Activated naive CD8-positive, alpha-beta T cell (primary cell): ENCODE results near the gene CMSS1.

Experiments
- H3K27ac Mint-ChIP-seq: one replicate; pipeline ENCODE4 v1.8.0; 2021; ENCODE audit warnings: mixed read lengths
- H3K27me3 Mint-ChIP-seq: one replicate; pipeline ENCODE4 v1.8.0; 2021; ENCODE audit warnings: mixed read lengths
- H3K36me3 Mint-ChIP-seq: one replicate; pipeline ENCODE4 v1.8.0; 2021; ENCODE audit warnings: mixed read lengths
- H3K4me1 Mint-ChIP-seq: one replicate; pipeline ENCODE4 v1.8.0; 2021; ENCODE audit warnings: low read depth, mixed read lengths
- H3K4me3 Mint-ChIP-seq: one replicate; pipeline ENCODE4 v1.8.0; 2021; ENCODE audit warnings: mild to moderate bottlenecking, mixed read lengths
- H3K9me3 Mint-ChIP-seq: one replicate; pipeline ENCODE4 v1.8.0; 2021; ENCODE audit warnings: low read depth, mixed read lengths

Gene CMSS1

DNA sequence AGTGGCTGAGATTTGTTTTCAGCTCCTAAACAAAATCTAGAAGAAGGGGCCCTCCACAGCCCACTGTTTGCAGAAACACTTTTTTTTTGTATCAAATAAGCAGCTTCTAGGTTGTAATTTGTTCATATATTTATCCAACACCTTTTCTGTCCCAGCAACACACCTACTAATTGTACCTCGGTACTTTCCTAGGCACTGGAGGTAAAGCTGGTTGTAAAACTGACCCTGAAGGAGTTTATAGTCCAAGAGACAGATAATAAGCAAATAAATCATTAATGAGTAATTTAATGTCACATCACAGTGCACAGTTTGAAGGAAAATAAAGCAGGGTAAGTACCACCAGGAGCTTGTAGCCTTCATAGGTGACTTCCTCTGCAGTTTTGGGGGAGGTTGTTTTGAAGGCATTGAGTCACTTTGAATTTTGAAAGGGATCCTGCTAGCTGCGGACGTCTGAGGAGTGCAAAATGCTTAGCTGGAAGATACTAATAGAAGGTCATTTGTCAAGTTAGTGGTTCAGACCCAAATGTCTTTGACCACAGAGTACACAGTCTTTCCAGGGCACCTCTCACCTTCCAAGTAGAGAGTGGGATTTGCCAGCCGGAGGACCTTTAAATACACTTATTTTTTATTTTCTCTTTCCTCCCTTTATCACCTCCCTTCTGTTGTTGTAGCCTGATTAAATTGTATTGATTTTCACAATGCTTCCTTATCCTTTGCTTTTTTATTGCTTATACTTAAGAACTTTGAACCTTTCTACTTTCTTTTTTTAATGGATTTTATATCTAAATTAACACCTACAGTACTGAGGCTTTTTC is 53.8 kb downstream of the CMSS1 start:
- no peak overlapping the region for H3K27ac Mint-ChIP-seq
- no peak overlapping the region for H3K4me3 Mint-ChIP-seq
- H3K27me3 Mint-ChIP-seq = no peaks in the 10 kb centered on the region
- H3K36me3 Mint-ChIP-seq = peaks cover 3% of the 10 kb centered on the region
- peaks cover 45% of the 10 kb centered on the region for H3K4me1 Mint-ChIP-seq
- H3K9me3 Mint-ChIP-seq = no peaks in the 10 kb centered on the region

DNA sequence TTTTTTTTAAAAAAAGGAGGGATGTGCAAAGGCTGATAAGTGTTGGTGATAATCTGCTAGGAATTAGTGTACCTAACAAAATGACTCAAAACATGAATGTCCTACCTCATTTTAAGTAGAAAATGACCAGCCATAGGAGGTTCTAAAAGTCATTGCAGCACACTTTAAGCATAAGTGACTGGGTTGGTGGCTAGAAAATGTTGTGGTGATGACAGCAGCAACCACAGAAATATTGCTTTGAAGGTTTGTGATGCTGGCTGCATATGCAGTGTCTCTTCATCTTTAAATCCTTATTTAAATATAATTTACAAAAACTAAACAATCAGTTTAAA is 55.2 kb downstream of the CMSS1 start:
- Mint-ChIP-seq H3K4me1 (peaks cover 38% of the 10 kb centered on the region), H3K27ac (no peak overlapping the region), H3K9me3 (no peaks in the 10 kb centered on the region), H3K27me3 (no peaks in the 10 kb centered on the region), H3K36me3 (peaks cover 3% of the 10 kb centered on the region), H3K4me3 (no peak overlapping the region)

DNA sequence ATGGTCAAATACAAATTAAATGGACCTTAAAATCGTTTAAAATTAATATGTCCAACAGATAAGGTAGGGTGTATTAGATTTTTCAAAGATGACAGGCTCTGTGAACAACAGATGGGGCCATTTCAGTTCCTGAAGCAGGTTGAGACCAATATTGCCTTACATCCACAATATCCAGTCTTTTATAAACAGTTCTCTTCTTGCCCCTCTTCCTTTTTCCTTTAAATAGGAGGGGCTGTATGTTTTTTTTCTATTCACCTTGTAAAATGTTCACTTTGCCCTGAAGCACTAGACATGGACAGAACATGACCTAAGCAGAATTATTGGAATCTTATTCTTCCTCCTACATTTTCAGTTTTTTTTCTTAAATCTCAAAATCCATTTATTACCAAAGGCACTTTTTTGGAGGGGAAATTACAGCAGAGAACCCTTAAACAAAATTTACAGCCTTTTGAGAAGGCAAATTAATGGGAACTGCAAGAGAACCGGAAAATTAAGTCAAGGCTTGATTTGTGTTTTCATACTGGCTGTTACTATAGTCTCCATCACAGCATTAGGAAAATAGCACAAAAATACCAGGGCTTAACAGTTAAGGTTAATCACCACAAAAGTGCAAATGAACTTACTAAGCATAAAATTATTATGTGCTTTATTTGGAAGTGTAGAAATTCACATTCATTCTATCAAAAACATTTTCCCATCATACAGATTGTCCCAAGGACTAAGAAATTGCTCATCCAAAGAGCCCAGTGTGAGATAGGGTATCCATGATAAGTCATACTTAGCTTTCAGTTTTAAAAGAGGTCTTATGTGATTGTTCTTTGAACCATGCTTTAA is 55.8 kb downstream of the CMSS1 start:
- peaks cover 3% of the 10 kb centered on the region for H3K36me3 Mint-ChIP-seq
- H3K27ac Mint-ChIP-seq = no peak overlapping the region
- no peak overlapping the region for H3K4me3 Mint-ChIP-seq
- no peaks in the 10 kb centered on the region for H3K27me3 Mint-ChIP-seq
- peaks cover 33% of the 10 kb centered on the region for H3K4me1 Mint-ChIP-seq
- no peaks in the 10 kb centered on the region for H3K9me3 Mint-ChIP-seq

DNA sequence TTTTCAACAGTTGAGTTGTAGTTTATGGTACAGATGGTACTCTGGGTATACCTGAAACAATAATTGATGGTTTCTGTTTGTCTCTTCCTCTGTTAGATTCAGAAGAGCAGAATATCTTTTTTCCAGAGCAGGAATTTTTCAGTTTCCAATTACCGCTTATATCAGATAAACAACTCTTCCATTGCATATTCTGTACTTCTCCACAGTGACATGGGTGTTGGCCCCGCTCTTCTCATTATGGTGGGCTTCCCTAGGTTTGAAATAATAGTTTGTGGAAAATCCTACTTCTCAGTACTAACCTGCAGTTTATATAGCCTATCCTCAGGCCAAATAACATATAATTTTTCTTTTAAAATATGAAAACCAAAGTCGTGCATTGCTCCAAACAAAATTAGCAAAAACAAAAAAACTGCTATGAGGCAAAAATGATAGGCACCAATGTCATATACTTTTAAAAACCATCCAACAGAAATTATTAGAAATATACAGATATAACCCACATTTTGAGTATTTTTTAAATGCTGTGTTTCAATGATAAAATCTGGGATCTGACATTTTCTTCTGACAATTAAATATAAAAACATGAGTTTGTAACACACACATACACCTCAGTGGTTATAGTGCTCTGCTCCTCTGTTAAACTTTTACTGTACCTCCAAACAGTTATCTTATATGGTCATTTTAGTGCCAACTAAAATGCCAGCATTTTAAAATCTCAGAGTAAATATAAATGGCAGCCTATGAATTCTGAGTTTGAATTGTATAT is 56.8 kb downstream of the CMSS1 start:
- no peak overlapping the region for H3K27ac Mint-ChIP-seq
- H3K27me3 Mint-ChIP-seq = no peaks in the 10 kb centered on the region
- peaks cover 2% of the 10 kb centered on the region for H3K36me3 Mint-ChIP-seq
- H3K4me1 Mint-ChIP-seq = peaks cover 35% of the 10 kb centered on the region
- no peaks in the 10 kb centered on the region for H3K9me3 Mint-ChIP-seq
- H3K4me3 Mint-ChIP-seq = no peak overlapping the region

DNA sequence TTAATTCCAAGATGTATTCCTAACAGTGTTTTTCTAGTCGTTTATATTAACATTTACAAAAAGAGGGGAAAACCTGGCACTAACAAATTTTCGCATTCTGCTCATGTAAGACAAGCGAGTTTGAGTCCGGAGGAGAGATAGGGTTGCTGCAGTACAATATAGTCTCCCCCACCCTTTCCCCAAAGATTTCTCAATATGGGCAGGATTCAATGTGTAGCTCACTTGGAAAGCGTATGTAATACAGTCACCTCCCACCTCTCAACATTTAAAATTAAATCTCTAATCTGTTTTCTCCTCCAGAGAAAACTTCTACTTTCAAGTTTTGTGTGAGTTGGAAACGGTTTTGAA is 57.9 kb downstream of the CMSS1 start:
- Mint-ChIP-seq H3K27me3 (no peaks in the 10 kb centered on the region), H3K27ac (peak overlapping the region; percentile 28), H3K9me3 (no peaks in the 10 kb centered on the region), H3K4me1 (peaks cover 35% of the 10 kb centered on the region), H3K36me3 (no peaks in the 10 kb centered on the region), H3K4me3 (peak overlapping the region; percentile 81)

DNA sequence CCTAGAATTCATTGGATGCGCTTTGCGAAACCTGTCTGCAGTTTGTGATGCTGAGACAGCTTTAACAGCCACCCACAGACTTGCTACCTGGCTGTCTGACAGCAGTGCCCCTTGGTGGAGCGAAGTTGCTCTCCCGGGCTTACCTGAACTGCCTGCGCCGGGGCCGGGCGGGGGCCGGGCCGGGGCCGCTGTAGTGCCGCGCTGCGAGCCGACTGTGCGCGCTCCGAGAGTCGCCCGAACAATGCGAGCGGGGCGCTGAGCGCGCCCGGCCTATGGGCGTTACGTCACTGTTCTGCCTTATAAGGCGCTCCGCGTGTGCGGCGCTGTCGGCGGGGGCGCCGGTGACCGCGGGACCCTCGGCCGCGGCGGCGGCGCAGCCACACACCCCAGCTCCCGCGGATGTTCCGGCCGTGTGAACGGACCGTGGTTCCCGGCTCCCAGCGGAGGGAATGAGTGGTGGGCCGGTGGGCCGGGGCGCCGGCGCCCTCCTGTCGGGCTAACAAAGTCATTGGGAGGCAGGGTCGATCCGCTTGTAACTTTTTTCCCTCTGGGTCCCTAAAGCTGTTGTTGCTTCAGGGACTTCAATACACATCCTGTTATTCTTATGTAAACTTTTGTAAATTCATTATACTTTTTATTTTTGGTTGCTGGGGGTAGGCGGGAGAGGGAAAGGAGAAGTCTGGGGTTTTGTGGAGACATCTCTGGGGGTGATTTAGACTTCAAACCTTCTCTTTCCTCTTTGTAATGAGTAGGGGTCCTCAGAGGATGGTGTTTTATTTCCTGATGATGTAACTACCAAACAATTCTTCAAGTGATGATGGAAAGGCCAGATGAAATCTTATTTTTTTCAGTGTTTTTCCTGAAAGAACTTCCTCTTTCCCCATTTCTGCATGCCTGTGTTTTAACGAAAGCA is 58.5 kb downstream of the CMSS1 start:
- H3K4me1 Mint-ChIP-seq = peaks cover 35% of the 10 kb centered on the region
- H3K36me3 Mint-ChIP-seq = no peaks in the 10 kb centered on the region
- peak overlapping the region; percentile 81 for H3K4me3 Mint-ChIP-seq
- no peaks in the 10 kb centered on the region for H3K27me3 Mint-ChIP-seq
- peak overlapping the region; percentile 22 for H3K27ac Mint-ChIP-seq
- no peaks in the 10 kb centered on the region for H3K9me3 Mint-ChIP-seq

DNA sequence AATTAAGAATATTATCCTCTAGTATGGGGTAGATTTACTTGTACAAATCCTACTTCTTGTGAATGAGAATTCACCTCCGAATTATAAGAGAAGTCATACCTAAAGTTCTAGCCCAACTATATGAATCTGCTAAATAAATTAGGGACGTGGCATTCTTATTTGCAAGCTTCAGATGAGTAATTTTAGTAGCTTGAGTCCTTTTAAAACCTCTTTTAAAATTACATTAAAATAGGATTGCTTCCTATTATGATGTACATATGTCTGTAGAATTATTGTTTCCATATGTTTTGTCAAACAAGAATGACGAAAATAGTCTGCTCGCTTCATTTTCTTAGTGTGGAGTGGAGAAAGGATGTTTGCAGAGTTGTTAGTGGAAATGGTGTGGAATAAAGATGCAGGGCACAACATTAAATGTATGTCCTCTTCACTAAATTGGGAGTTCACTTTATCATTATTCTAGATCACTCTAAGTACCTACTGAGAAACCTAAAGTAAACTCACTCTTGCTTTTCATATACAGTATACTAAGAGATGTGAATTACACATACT is 59.4 kb downstream of the CMSS1 start:
- no peak overlapping the region for H3K27ac Mint-ChIP-seq
- peak overlapping the region; percentile 73 for H3K4me3 Mint-ChIP-seq
- no peaks in the 10 kb centered on the region for H3K9me3 Mint-ChIP-seq
- H3K4me1 Mint-ChIP-seq = peaks cover 35% of the 10 kb centered on the region
- no peaks in the 10 kb centered on the region for H3K36me3 Mint-ChIP-seq
- H3K27me3 Mint-ChIP-seq = no peaks in the 10 kb centered on the region

DNA sequence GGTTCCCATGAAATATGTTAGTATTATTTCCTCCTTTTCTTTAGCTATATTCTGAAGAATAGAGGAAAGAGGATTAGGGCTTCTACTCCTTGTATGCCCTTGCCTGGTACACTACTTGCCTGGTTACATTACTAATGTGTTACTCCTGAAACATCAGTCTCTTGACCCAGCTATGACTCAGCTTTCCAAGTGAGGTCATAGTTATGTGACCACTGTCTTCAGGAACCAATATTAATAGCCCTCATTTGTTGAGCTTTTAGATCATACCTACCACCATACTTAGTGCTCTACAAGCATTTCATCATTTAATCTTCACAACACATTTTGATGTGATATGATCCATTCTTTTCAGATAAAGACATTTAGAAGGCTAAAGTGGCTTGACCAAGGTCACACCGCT is 60.3 kb downstream of the CMSS1 start:
- Mint-ChIP-seq H3K4me3 (no peak overlapping the region), H3K4me1 (peaks cover 31% of the 10 kb centered on the region), H3K27ac (no peak overlapping the region), H3K27me3 (no peaks in the 10 kb centered on the region), H3K36me3 (no peaks in the 10 kb centered on the region), H3K9me3 (no peaks in the 10 kb centered on the region)

DNA sequence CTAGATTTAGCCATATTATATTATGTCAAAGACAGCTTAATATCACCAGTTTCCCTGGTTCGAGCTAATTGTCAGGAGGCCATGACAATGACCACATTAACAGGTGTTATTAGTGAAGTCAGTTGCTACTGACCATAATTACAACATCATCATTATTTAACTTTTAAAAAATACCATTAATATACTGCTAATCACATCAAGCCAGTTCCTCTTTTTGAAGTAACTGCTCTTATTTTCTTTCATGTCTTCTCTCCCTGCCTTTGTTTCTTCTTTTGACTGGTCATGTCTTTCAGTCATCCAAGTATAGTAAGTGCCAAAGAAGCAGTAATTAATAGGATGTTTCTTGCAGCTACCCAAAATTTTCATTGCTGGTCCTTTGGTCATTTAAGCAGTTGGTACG is 61.6 kb downstream of the CMSS1 start:
- Mint-ChIP-seq H3K4me3 (no peak overlapping the region), H3K36me3 (no peaks in the 10 kb centered on the region), H3K27me3 (no peaks in the 10 kb centered on the region), H3K27ac (no peak overlapping the region), H3K9me3 (no peaks in the 10 kb centered on the region), H3K4me1 (peaks cover 35% of the 10 kb centered on the region)

DNA sequence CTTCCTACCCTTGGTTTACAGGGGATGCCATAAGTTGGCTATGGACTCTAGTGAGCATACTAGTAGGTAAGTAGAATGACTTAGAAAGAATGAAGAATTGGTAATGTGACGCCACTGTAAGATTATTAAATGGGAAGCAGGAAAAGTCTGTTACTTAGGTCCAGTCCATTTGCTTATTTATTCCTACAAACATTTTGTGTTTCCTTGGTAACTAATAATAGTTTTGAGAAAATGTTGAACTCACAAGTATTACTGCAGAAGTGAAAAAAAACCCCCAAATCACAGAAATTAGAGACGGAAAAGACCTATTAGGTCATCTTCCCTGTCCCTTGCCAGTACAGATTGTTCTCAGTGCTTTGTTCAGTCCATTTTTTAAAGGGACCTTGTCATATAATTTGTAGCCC is 63.5 kb downstream of the CMSS1 start:
- H3K27me3 Mint-ChIP-seq = no peaks in the 10 kb centered on the region
- H3K9me3 Mint-ChIP-seq = no peaks in the 10 kb centered on the region
- no peak overlapping the region for H3K27ac Mint-ChIP-seq
- H3K4me3 Mint-ChIP-seq = no peak overlapping the region
- peaks cover 4% of the 10 kb centered on the region for H3K36me3 Mint-ChIP-seq
- H3K4me1 Mint-ChIP-seq = peaks cover 34% of the 10 kb centered on the region

DNA sequence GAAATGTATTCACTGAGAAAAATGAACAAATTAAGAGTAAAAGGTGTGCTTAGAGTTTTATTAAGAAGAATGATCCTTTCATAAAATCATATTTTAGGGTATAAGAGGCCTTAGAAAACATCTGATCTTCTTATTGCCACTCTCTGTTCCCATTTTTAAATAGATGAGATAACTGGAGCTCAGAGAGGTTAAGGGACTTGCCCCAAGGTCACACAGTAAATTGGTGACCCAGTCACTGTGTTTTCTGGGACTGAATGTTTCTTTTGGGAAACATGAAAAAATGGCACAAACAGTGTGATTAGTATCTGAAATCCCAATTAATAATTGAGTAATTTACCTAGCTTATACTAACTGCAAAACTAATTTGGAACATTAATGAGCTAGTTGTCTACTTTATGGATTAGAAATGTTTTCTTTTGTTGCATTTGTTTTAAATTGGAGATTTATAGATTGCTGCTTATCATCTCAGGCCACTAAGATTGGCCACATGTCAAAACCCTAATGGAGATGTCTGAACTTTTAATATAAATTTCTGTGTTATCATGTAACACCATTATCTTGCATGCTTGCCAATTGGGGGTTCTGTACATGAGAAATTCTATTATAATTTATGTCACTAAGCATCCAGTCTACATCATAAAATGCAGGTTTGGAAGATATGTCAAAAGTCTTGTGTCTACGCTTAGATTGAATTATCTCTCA is 64.9 kb downstream of the CMSS1 start:
- H3K4me3 Mint-ChIP-seq = no peak overlapping the region
- H3K27me3 Mint-ChIP-seq = no peaks in the 10 kb centered on the region
- peaks cover 7% of the 10 kb centered on the region for H3K36me3 Mint-ChIP-seq
- H3K9me3 Mint-ChIP-seq = no peaks in the 10 kb centered on the region
- H3K27ac Mint-ChIP-seq = no peak overlapping the region
- H3K4me1 Mint-ChIP-seq = peaks cover 26% of the 10 kb centered on the region

DNA sequence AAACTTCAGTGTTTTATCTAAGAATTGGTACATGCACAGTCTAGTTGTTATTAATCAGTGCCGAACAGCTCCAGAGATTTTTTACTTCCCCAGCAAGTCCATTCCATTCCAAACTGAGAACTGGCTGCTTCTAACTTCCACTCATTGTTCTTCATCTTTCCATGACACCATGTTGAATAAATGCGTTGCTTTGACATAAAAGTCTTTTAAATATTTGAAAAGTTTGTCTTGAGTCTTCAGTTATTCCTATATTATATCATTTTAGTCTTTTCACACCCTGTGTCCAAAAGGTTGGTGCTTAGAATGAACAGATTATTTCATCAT is 65.4 kb downstream of the CMSS1 start:
- Mint-ChIP-seq H3K27me3 (no peaks in the 10 kb centered on the region), H3K9me3 (no peaks in the 10 kb centered on the region), H3K4me3 (no peak overlapping the region), H3K27ac (no peak overlapping the region), H3K4me1 (peaks cover 25% of the 10 kb centered on the region), H3K36me3 (peaks cover 7% of the 10 kb centered on the region)

DNA sequence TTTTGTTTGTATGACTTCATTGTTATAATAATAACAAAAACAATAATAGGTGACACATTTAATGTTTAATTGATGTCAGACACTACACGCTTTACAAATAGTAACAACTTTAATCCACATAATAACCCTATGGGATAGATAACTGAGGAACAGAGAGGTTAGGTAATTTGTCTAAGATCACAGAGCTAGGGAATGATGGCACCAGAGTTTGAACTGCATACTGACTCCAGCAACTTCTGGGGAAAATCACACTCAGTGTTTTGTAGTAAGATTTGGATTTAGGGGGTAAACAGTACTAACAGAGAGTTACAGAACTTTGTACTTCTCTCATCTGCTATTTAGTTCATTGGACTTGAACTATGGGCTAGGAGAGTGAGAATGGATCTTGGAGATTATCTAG is 66.0 kb downstream of the CMSS1 start:
- no peaks in the 10 kb centered on the region for H3K27me3 Mint-ChIP-seq
- H3K27ac Mint-ChIP-seq = no peak overlapping the region
- H3K9me3 Mint-ChIP-seq = no peaks in the 10 kb centered on the region

DNA sequence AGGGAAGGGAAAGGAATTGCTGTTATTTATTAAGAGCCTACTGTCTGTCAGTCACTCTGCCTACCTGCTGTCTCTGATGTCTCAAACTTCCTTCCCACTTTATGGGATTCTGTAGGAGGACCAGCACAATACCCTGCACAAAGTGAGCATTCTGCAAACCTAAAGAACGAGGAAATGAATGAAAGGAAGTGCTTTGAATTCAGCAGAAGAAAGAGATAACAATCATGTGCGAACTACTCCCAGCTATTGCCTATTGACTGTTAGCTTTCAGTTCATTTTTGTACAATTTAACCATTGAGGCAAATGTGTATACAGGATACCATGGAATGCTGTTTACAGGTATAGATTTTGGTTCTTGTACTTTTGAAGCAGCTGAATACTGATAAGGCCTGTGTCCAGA is 66.8 kb downstream of the CMSS1 start:
- Mint-ChIP-seq H3K4me1 (peaks cover 23% of the 10 kb centered on the region), H3K9me3 (no peaks in the 10 kb centered on the region), H3K27ac (peak overlapping the region; percentile 3), H3K4me3 (no peak overlapping the region), H3K27me3 (no peaks in the 10 kb centered on the region), H3K36me3 (peaks cover 7% of the 10 kb centered on the region)

More for the DNA sequence above, 66.0 kb downstream of the CMSS1 start:
- Mint-ChIP-seq H3K4me1 (peaks cover 25% of the 10 kb centered on the region), H3K36me3 (peaks cover 7% of the 10 kb centered on the region), H3K4me3 (no peak overlapping the region)
